Uterus (tissue), 2 donors: Measurements from ENCODE around the gene RNF10.
"Not testable (repeated sequence)": the region's sequence is repeated elsewhere in the genome, so short reads cannot be mapped to it uniquely, and the experiment has no call there.

Experiments used
- CTCF ChIP-seq, 4 experiments: fragments of 200-600 bp in 2 of 4; fragments of 450-650 bp in 2 of 4; sonication (generic) in 2 of 4; IDR thresholded peaks; one replicate each; pipeline ENCODE4 v1.5.1; 2016 to 2019; ENCODE audit warnings: antibody characterized with exemption in 4 of 4, mild to moderate bottlenecking in 2 of 4, moderate library complexity in 1 of 4
- POLR2A ChIP-seq, 2 donors: fragments of 450-650 bp; IDR thresholded peaks; one replicate each; pipeline ENCODE4 v1.6.1; 2016; ENCODE audit warnings: antibody characterized with exemption in 2 of 2, mild to moderate bottlenecking in 1 of 2, moderate library complexity in 1 of 2

- not testable (repeated sequence) for TF ChIP-seq CTCF, POLR2A (IDR thresholded peaks at IDR 0.05)
Observed at GRCh38 chr12:120519324-120519723, 14.8 kb upstream of the RNF10 start.
